Loucy (cell line): Measurements from ENCODE around the gene AGBL3.

Experiments
- H2AFZ ChIP-seq: fragments of 200-600 bp; sonication (generic); 2 replicates; pipeline ENCODE4 v1.6.0; 2016; ENCODE audit warnings: antibody characterized with exemption, mild to moderate bottlenecking, low read length, moderate library complexity
- H3F3A ChIP-seq: fragments of 200-600 bp; 2 replicates; pipeline ENCODE4 v1.6.0; 2016; ENCODE audit warnings: antibody characterized with exemption, low read depth, mild to moderate bottlenecking
- H3K27me3 ChIP-seq: fragments of 200-600 bp; sonication (generic); 2 replicates; pipeline ENCODE4 v1.6.1; 2014; ENCODE audit warnings: low read length, mild to moderate bottlenecking; ENCODE audit not compliant: insufficient read depth, poor library complexity, severe bottlenecking
- H3K36me3 ChIP-seq: fragments of 200-600 bp; sonication (generic); 2 replicates; pipeline ENCODE4 v1.6.1; 2016; ENCODE audit warnings: low read length; ENCODE audit not compliant: insufficient read depth
- H3K4me1 ChIP-seq: fragments of 200-600 bp; sonication (generic); 2 replicates; pipeline ENCODE4 v1.5.1; 2014; ENCODE audit warnings: low read length, mild to moderate bottlenecking; ENCODE audit not compliant: insufficient read depth, poor library complexity, severe bottlenecking
- H3K4me2 ChIP-seq: fragments of 200-600 bp; sonication (generic); 2 replicates; pipeline ENCODE4 v1.6.0; 2014; ENCODE audit warnings: antibody characterized with exemption, low read length, low read depth, mild to moderate bottlenecking; ENCODE audit not compliant: poor library complexity, severe bottlenecking
- H3K4me3 ChIP-seq: fragments of 200-600 bp; sonication (generic); 2 replicates; pipeline ENCODE4 v1.5.1; 2014; ENCODE audit warnings: low read length, mild to moderate bottlenecking, mixed read lengths; ENCODE audit not compliant: poor library complexity, severe bottlenecking
- H3K79me2 ChIP-seq: fragments of 200-600 bp; sonication (generic); 2 replicates; pipeline ENCODE4 v1.6.1; 2014; ENCODE audit warnings: low read length; ENCODE audit not compliant: insufficient read depth
- H3K9ac ChIP-seq: fragments of 200-600 bp; sonication (generic); 2 replicates; pipeline ENCODE4 v1.6.0; 2014; ENCODE audit warnings: mild to moderate bottlenecking, low read depth, low read length, moderate library complexity; ENCODE audit not compliant: poor library complexity, severe bottlenecking
- H3K9me2 ChIP-seq: fragments of 200-600 bp; sonication (generic); replicated peaks from 2 replicates; pipeline ENCODE4 v1.6.1; 2016; ENCODE audit warnings: low read depth, low read length, mixed read lengths
- H3K9me3 ChIP-seq: fragments of 200-600 bp; sonication (generic); 2 replicates; pipeline ENCODE4 v1.6.1; 2014; ENCODE audit warnings: mild to moderate bottlenecking, antibody characterized with exemption, low read length, low read depth; ENCODE audit not compliant: insufficient read depth
- H4K20me1 ChIP-seq: fragments of 200-600 bp; sonication (generic); 2 replicates; pipeline ENCODE4 v1.6.0; 2014; ENCODE audit warnings: antibody characterized with exemption, low read length, mild to moderate bottlenecking; ENCODE audit not compliant: insufficient read depth, poor library complexity, severe bottlenecking
- EZH2phosphoT487 ChIP-seq: fragments of 200-600 bp; IDR thresholded peaks from 2 replicates; pipeline ENCODE4 v1.6.1; 2018; ENCODE audit warnings: antibody characterized with exemption, mild to moderate bottlenecking, moderate library complexity, borderline replicate concordance

AGBL3 gene

GRCh38 chr7:135184254-135184841 is 198.0 kb downstream of the AGBL3 start:
- no peak overlapping the region for H3K4me3 ChIP-seq
- H3K9me3 ChIP-seq = peaks cover 15% of the 10 kb centered on the region; the same call in 1 of the 2 replicates
- no peaks in the 10 kb centered on the region for H3K9me2 ChIP-seq
- H3K9ac ChIP-seq = no peak overlapping the region
- no peak overlapping the region for H2AFZ ChIP-seq
- H3K36me3 ChIP-seq = peaks cover 16% of the 10 kb centered on the region; the same call in 1 of the 2 replicates
- no peaks in the 10 kb centered on the region for H4K20me1 ChIP-seq
- no peak for TF ChIP-seq EZH2phosphoT487
- H3K4me1 ChIP-seq = peaks cover 6% of the 10 kb centered on the region
- no peaks in the 10 kb centered on the region for H3K79me2 ChIP-seq
- no peak overlapping the region for H3K4me2 ChIP-seq
- no peaks in the 10 kb centered on the region for H3K27me3 ChIP-seq
- H3F3A ChIP-seq = no peaks in the 10 kb centered on the region
